WTC11 (cell line): ENCODE data around the gene LAPTM4A. TPM values are rescaled to one million over a fixed set of nuclear protein-coding genes. Genes with fewer than 3 reads are reported as not detected.

Experiments
- ATAC-seq: fragments of 200-7000 bp; cut with Tn5 transposase; 2 replicates; pipeline ENCODE4 v1.10.0; 2021; ENCODE audit warnings: mild to moderate bottlenecking, moderate library complexity
- CTCF ChIA-PET: fragments of 300-600 bp; sonication (Branson Sonifier 250); formaldehyde crosslinking; loops from one replicate; lab custom pipeline; 2021; ENCODE audit warnings: antibody characterized with exemption; lab: Charles Lee
- POLR2A ChIA-PET: fragments of 350-600 bp; sonication (Branson Sonifier 250); formaldehyde crosslinking; loops from one replicate; lab custom pipeline; 2021; ENCODE audit warnings: antibody characterized with exemption; lab: Charles Lee
- DNase-seq: peaks from one replicate; pipeline ENCODE4 v3.0.0; 2021; ENCODE audit warnings: low spot score
- H3K27ac Mint-ChIP-seq: 2 replicates; pipeline ENCODE4 v1.8.0; 2021; ENCODE audit warnings: mixed read lengths
- H3K27me3 Mint-ChIP-seq: 2 replicates; pipeline ENCODE4 v1.8.0; 2021; ENCODE audit warnings: low read depth, mild to moderate bottlenecking, moderate library complexity, mixed read lengths
- H3K36me3 Mint-ChIP-seq: 2 replicates; pipeline ENCODE4 v1.8.0; 2021; ENCODE audit warnings: mixed read lengths
- H3K4me1 Mint-ChIP-seq: 2 replicates; pipeline ENCODE4 v1.8.0; 2022; ENCODE audit warnings: mixed read lengths
- H3K4me3 Mint-ChIP-seq: 2 replicates; pipeline ENCODE4 v1.8.0; 2021; ENCODE audit warnings: mild to moderate bottlenecking, moderate library complexity, mixed read lengths
- H3K9me3 Mint-ChIP-seq: 2 replicates; pipeline ENCODE4 v1.8.0; 2021; ENCODE audit warnings: mixed read lengths
- AFF4 ChIP-seq: sonication (generic); formaldehyde crosslinking; IDR thresholded peaks from 2 replicates; pipeline ENCODE4 v1.8.1; 2023; ENCODE audit warnings: mild to moderate bottlenecking, missing genetic modification reagents, borderline replicate concordance
- ATF3 ChIP-seq: sonication (generic); formaldehyde crosslinking; conservative IDR thresholded peaks from 2 replicates; pipeline ENCODE4 v1.8.1; 2022; ENCODE audit warnings: mild to moderate bottlenecking, missing genetic modification reagents
- E2F5 ChIP-seq: sonication (generic); formaldehyde crosslinking; IDR thresholded peaks from 2 replicates; pipeline ENCODE4 v1.8.1; 2022; ENCODE audit warnings: mild to moderate bottlenecking, moderate library complexity, missing genetic modification reagents
- ERG ChIP-seq: fragments of 250-450 bp; sonication (Bioruptor Pico); IDR thresholded peaks from 2 replicates; pipeline ENCODE4 v1.8.0; 2021; ENCODE audit warnings: mild to moderate bottlenecking
- IRF2 ChIP-seq: sonication (generic); formaldehyde crosslinking; IDR thresholded peaks from 2 replicates; pipeline ENCODE4 v1.8.0; 2022; ENCODE audit warnings: low read depth, missing genetic modification reagents, borderline replicate concordance
- NFE2L1 ChIP-seq: sonication (generic); formaldehyde crosslinking; IDR thresholded peaks from 2 replicates; pipeline ENCODE4 v1.8.1; 2023; ENCODE audit warnings: missing genetic modification reagents
- NFYB ChIP-seq: sonication (generic); formaldehyde crosslinking; conservative IDR thresholded peaks from 2 replicates; pipeline ENCODE4 v1.8.0; 2022; ENCODE audit warnings: low read depth, missing genetic modification reagents
- NR3C1 ChIP-seq: sonication (generic); formaldehyde crosslinking; conservative IDR thresholded peaks from 2 replicates; pipeline ENCODE4 v1.8.1; 2023; ENCODE audit warnings: low read depth, mild to moderate bottlenecking, missing genetic modification reagents
- PREB ChIP-seq: sonication (generic); formaldehyde crosslinking; IDR thresholded peaks from 2 replicates; pipeline ENCODE4 v1.8.1; 2022; ENCODE audit warnings: mild to moderate bottlenecking, missing genetic modification reagents, moderate library complexity, borderline replicate concordance
- SMAD3 ChIP-seq: sonication (generic); formaldehyde crosslinking; IDR thresholded peaks from 2 replicates; pipeline ENCODE4 v1.8.0; 2022; ENCODE audit warnings: missing genetic modification reagents, mild to moderate bottlenecking, borderline replicate concordance
- SMAD4 ChIP-seq: sonication (generic); formaldehyde crosslinking; IDR thresholded peaks from 2 replicates; pipeline ENCODE4 v1.8.0; 2022; ENCODE audit warnings: mild to moderate bottlenecking, missing genetic modification reagents
- SP1 ChIP-seq: sonication (generic); formaldehyde crosslinking; conservative IDR thresholded peaks from 2 replicates; pipeline ENCODE4 v1.8.1; 2022; ENCODE audit warnings: missing genetic modification reagents
- TEAD4 ChIP-seq: sonication (generic); formaldehyde crosslinking; IDR thresholded peaks from 2 replicates; pipeline ENCODE4 v1.8.0; 2022; ENCODE audit warnings: mild to moderate bottlenecking, missing genetic modification reagents
- TP53 ChIP-seq: sonication (generic); formaldehyde crosslinking; IDR thresholded peaks from 2 replicates; pipeline ENCODE4 v1.8.1; 2023; ENCODE audit warnings: mild to moderate bottlenecking, missing genetic modification reagents
- ZNF232 ChIP-seq: sonication (generic); formaldehyde crosslinking; IDR thresholded peaks from 2 replicates; pipeline ENCODE4 v1.8.0; 2022; ENCODE audit warnings: mild to moderate bottlenecking, missing genetic modification reagents
- ZNF396 ChIP-seq: fragments of 250-450 bp; sonication (Bioruptor Pico); IDR thresholded peaks from 2 replicates; pipeline ENCODE4 v1.8.0; 2021; ENCODE audit warnings: mild to moderate bottlenecking, moderate library complexity, borderline replicate concordance
- total RNA-seq: library from RNA; stranded (reverse); gene quantifications from 3 replicates; pipeline ENCODE4 v1.2.3, GENCODE V29; 2021
- TF ChIP-seq, protein P1 (sequence below): fragments of 250-450 bp; sonication (Bioruptor Pico); IDR thresholded peaks from 2 replicates; pipeline ENCODE4 v1.9.0; 2021; ENCODE audit warnings: mild to moderate bottlenecking, borderline replicate concordance
- TF ChIP-seq, protein P2 (sequence below): sonication (generic); formaldehyde crosslinking; IDR thresholded peaks from 2 replicates; pipeline ENCODE4 v1.8.0; 2023; ENCODE audit warnings: missing genetic modification reagents, mild to moderate bottlenecking, borderline replicate concordance

The LAPTM4A gene
- total RNA-seq, 1 experiment from 2014 or later, result 163 TPM

DNA sequence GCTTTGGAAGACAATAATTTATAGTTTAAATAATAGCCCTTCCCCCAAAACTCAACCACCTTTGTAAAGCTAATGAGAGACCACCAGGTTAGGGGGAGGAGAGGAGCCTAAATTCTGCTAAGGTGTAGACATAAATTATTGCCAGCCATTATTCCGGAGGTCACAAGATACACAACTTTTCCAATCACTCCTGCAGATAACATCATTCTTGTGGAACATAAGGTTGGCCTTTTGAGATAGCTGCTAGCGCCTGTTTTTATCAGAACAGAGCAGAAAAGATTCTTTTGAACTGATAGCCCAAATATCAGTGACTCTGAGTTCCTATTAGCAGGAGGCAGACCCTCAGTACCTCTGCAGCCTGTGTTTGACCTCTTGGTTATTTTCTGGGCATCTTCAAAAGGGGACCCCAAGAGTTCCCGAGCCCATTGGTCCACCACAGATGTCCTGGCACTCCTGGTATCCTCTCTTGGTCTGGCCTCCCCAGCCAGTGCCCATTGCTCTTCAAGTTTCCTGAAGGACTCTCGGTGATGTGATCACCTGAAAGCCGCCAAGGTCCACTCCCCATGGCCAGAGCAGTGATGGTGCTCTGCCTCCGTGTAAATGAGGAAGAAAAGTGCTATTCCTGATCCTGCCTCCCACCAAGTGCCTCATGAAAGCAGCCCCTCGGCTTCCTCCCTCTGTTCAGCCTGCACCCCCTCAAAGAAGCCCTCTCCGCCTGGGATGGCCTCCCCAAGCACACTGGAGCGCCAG, 38.5 kb upstream of the LAPTM4A start:
- DNase-seq, result no peak
- no peak overlapping the region for H3K4me3 Mint-ChIP-seq
- POLR2A ChIA-PET, result no interaction called here
- H3K4me1 Mint-ChIP-seq, result peaks cover 21% of the 10 kb centered on the region
- H3K36me3 Mint-ChIP-seq, result no peaks in the 10 kb centered on the region
- H3K27ac Mint-ChIP-seq, result no peak overlapping the region
- no peak for ATAC-seq
- peaks cover 12% of the 10 kb centered on the region for H3K27me3 Mint-ChIP-seq
- CTCF ChIA-PET, result interaction anchor here (1.1 kb wide), 1 partner anchor 74 kb away, joined by 4 read pairs; no protein-coding TSS in a partner anchor
- H3K9me3 Mint-ChIP-seq, result 0 out of 2 replicates have a peak, but pooled peaks cover under 1% of the 10 kb centered on the region
- TF ChIP-seq AFF4 (CRISPR knock-in tag), result no peak
- no peak for TF ChIP-seq SMAD3 (CRISPR knock-in tag)
- TF ChIP-seq NR3C1 (CRISPR knock-in tag), result no peak
- TF ChIP-seq ZNF396 (CRISPR knock-in tag), result no peak
- TF ChIP-seq E2F5 (CRISPR knock-in tag), result no peak
- TF ChIP-seq IRF2 (CRISPR knock-in tag), result no peak
- TF ChIP-seq NFYB (CRISPR knock-in tag), result no peak
- TF ChIP-seq, protein P1, sequence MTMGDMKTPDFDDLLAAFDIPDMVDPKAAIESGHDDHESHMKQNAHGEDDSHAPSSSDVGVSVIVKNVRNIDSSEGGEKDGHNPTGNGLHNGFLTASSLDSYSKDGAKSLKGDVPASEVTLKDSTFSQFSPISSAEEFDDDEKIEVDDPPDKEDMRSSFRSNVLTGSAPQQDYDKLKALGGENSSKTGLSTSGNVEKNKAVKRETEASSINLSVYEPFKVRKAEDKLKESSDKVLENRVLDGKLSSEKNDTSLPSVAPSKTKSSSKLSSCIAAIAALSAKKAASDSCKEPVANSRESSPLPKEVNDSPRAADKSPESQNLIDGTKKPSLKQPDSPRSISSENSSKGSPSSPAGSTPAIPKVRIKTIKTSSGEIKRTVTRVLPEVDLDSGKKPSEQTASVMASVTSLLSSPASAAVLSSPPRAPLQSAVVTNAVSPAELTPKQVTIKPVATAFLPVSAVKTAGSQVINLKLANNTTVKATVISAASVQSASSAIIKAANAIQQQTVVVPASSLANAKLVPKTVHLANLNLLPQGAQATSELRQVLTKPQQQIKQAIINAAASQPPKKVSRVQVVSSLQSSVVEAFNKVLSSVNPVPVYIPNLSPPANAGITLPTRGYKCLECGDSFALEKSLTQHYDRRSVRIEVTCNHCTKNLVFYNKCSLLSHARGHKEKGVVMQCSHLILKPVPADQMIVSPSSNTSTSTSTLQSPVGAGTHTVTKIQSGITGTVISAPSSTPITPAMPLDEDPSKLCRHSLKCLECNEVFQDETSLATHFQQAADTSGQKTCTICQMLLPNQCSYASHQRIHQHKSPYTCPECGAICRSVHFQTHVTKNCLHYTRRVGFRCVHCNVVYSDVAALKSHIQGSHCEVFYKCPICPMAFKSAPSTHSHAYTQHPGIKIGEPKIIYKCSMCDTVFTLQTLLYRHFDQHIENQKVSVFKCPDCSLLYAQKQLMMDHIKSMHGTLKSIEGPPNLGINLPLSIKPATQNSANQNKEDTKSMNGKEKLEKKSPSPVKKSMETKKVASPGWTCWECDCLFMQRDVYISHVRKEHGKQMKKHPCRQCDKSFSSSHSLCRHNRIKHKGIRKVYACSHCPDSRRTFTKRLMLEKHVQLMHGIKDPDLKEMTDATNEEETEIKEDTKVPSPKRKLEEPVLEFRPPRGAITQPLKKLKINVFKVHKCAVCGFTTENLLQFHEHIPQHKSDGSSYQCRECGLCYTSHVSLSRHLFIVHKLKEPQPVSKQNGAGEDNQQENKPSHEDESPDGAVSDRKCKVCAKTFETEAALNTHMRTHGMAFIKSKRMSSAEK (CRISPR knock-in tag), result no peak
- no peak for TF ChIP-seq ATF3 (CRISPR knock-in tag)
- no peak for TF ChIP-seq SP1
- TF ChIP-seq ERG (CRISPR knock-in tag), result no peak
- no peak for TF ChIP-seq TP53 (CRISPR knock-in tag)
- TF ChIP-seq PREB (CRISPR knock-in tag), result no peak
- TF ChIP-seq NFE2L1 (CRISPR knock-in tag), result no peak
- TF ChIP-seq ZNF232 (CRISPR knock-in tag), result no peak
- no peak for TF ChIP-seq SMAD4
- TF ChIP-seq, protein P2, sequence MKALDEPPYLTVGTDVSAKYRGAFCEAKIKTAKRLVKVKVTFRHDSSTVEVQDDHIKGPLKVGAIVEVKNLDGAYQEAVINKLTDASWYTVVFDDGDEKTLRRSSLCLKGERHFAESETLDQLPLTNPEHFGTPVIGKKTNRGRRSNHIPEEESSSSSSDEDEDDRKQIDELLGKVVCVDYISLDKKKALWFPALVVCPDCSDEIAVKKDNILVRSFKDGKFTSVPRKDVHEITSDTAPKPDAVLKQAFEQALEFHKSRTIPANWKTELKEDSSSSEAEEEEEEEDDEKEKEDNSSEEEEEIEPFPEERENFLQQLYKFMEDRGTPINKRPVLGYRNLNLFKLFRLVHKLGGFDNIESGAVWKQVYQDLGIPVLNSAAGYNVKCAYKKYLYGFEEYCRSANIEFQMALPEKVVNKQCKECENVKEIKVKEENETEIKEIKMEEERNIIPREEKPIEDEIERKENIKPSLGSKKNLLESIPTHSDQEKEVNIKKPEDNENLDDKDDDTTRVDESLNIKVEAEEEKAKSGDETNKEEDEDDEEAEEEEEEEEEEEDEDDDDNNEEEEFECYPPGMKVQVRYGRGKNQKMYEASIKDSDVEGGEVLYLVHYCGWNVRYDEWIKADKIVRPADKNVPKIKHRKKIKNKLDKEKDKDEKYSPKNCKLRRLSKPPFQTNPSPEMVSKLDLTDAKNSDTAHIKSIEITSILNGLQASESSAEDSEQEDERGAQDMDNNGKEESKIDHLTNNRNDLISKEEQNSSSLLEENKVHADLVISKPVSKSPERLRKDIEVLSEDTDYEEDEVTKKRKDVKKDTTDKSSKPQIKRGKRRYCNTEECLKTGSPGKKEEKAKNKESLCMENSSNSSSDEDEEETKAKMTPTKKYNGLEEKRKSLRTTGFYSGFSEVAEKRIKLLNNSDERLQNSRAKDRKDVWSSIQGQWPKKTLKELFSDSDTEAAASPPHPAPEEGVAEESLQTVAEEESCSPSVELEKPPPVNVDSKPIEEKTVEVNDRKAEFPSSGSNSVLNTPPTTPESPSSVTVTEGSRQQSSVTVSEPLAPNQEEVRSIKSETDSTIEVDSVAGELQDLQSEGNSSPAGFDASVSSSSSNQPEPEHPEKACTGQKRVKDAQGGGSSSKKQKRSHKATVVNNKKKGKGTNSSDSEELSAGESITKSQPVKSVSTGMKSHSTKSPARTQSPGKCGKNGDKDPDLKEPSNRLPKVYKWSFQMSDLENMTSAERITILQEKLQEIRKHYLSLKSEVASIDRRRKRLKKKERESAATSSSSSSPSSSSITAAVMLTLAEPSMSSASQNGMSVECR, result no peak
- no peak for TF ChIP-seq TEAD4 (CRISPR knock-in tag)
